ENCODE data around the gene FILIP1.

Gene FILIP1

GRCh38 chr6:75384116-75384515 is 109.5 kb downstream of the FILIP1 start:
- no peak for TF ChIP-seq CTCF (IDR thresholded peaks at IDR 0.05; ENCODE audit: low read depth, low read length, missing control alignments)
- DNase-seq (ENCODE audit: low read depth) = no peak
- no peak overlapping the region for H3K4me3 ChIP-seq (ENCODE audit: low read depth, low read length)
- in situ Hi-C loops (cut with HindIII; ENCODE audit: low sequenced_read_pairs) = no loop called here

GRCh38 chr6:75382634-75382900 is 111.0 kb downstream of the FILIP1 start:
- no peak for DNase-seq (ENCODE audit: low read depth)
- in situ Hi-C loops (cut with HindIII; ENCODE audit: low sequenced_read_pairs) = no loop called here
- no peak for TF ChIP-seq CTCF (IDR thresholded peaks at IDR 0.05; ENCODE audit: low read depth, low read length, missing control alignments)
- H3K4me3 ChIP-seq (ENCODE audit: low read depth, low read length) = no peak overlapping the region

- TF ChIP-seq CTCF (IDR thresholded peaks at IDR 0.05; ENCODE audit: low read depth, low read length, missing control alignments) = no peak
- in situ Hi-C loops (cut with HindIII; ENCODE audit: low sequenced_read_pairs) = no loop called here
- H3K4me3 ChIP-seq (ENCODE audit: low read depth, low read length) = no peak overlapping the region
- DNase-seq (ENCODE audit: low read depth) = no peak
These were observed 111.5 kb downstream of the FILIP1 start for GRCh38 chr6:75381877-75382633.

- no peak overlapping the region for H3K4me3 ChIP-seq (ENCODE audit: low read depth, low read length)
- in situ Hi-C loops (cut with HindIII; ENCODE audit: low sequenced_read_pairs) = no loop called here
- DNase-seq (ENCODE audit: low read depth) = no peak
These were observed 114.1 kb downstream of the FILIP1 start for GRCh38 chr6:75379536-75379935.

DNA sequence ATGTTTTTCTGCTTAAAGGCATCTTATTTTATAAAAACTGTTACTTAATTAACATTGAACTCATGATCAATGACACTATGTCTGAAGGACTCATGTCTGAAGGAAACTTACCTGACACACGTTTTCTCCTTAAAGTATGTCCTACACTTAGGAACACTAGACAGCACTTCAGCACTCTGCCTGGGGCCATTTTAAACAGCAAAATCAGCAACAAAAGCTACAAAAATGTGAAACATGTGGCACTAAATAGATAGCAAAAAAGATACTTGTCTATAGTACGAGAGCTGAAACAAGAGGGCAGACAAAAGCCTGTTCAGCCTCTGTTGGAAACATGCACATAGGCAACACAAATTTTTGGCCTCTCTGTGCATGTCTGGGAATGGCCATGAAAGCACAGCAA is 115.5 kb downstream of the FILIP1 start:
- no peak overlapping the region for H3K4me3 ChIP-seq (ENCODE audit: low read depth, low read length)
- in situ Hi-C loops (cut with HindIII; ENCODE audit: low sequenced_read_pairs) = no loop called here
- TF ChIP-seq CTCF (IDR thresholded peaks at IDR 0.05; ENCODE audit: low read depth, low read length, missing control alignments) = no peak
- DNase-seq (ENCODE audit: low read depth) = no peak

More at GRCh38 chr6:75379536-75379935, 114.1 kb downstream of the FILIP1 start:
- TF ChIP-seq CTCF (IDR thresholded peaks at IDR 0.05; ENCODE audit: low read depth, low read length, missing control alignments) = no peak

GRCh38 chr6:75377386-75377785 is 116.2 kb downstream of the FILIP1 start:
- in situ Hi-C loops (cut with HindIII; ENCODE audit: low sequenced_read_pairs) = no loop called here
- no peak overlapping the region for H3K4me3 ChIP-seq (ENCODE audit: low read depth, low read length)
- no peak for TF ChIP-seq CTCF (IDR thresholded peaks at IDR 0.05; ENCODE audit: low read depth, low read length, missing control alignments)
- no peak for DNase-seq (ENCODE audit: low read depth)
